Measurements from ENCODE around the gene APLNR.

APLNR gene

DNA sequence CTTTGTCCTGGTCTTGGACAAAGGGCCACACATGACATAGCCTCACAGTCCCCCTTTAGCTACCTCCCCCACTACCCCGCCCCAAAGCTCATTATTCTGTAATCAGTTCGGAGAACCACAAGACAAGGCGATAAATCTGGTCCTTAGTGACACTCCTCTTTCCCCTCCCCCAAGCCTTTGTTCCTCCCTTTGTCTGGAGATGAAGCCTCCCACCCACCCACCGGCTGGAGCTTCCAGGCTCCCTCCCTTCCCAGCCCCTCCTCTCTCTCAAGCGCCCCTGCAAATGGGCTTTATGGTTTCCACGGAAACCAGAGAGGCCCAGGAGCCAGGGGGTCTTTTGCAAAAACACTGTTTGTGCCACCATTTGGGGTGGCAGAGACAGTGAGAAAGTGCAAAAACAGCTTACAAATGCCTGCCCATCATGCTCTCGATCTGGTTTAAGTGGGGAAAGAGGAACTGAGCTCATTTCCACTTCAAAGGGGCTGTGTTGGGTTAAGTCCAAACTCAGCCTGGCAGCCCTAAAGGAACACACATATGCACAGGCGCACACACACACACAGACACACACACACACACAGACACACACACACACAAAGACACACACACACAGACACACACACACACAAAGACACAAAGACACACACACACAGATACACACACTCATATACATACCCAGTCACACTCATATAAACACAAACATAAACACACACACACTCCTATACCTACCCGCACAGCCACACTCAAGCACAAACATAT is 23.5 kb downstream of the APLNR start:
- DNase-seq (ENCODE audit: insufficient read length, low spot score): no peak
- TF ChIP-seq POLR2A (IDR thresholded peaks at IDR 0.05; ENCODE audit: low read depth, low read length) (no peak), SPI1 (IDR thresholded peaks at IDR 0.05; ENCODE audit: low read depth, low read length) (peak; percentile 77)
- FAIRE-seq: no peak

DNA sequence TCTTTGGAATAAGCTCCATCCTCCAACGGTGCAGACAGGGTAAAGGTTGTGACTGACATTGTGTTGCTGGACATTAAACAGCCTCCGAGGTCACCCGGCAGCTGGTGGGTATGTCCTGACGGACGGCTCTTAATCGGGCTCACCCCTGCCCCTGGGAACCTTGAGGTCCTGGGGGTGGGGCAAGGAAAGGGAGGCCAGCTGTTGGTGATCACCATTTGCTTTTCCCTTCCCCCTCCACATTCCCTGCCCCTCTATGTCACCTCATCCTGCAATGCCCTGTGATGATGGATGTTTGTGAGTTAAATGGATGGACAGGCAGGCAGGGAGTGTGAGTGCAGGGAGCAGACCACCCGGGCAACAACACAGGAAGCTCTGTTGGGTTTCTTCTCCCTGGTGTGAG is 26.3 kb downstream of the APLNR start:
- no peak for FAIRE-seq
- TF ChIP-seq TAF1 (IDR thresholded peaks at IDR 0.05; ENCODE audit: low read depth, low read length) (no peak), SPI1 (IDR thresholded peaks at IDR 0.05; ENCODE audit: low read depth, low read length) (no peak), POLR2AphosphoS5 (IDR thresholded peaks at IDR 0.05; ENCODE audit: low read depth, low read length) (no peak), POU2F2 (IDR thresholded peaks at IDR 0.05; ENCODE audit: low read depth, low read length) (no peak), POLR2A (IDR thresholded peaks at IDR 0.05; ENCODE audit: low read depth, low read length) (no peak), PAX5 (IDR thresholded peaks at IDR 0.05; ENCODE audit: insufficient read depth, low read length, severe bottlenecking) (no peak)
- DNase-seq (ENCODE audit: insufficient read length, low spot score): no peak

DNA sequence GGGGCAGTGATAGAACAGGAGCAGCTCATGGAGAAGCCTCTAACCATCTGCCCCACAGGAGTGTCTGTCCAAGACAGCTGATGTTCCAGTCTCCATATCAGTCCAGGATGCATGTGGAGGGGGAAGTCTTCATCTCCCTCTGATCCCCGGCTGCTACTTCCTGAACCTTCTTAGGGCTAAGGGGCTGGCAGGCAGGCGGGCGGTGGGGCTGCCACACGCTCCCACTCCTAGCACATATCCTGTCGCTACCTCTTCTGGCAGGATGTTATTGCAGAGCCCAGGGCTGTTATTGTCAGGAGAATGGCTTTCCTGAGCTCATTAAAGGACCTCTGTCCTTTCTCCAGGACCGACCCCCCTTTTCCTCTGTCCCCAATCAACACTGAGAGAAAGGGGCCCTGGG is 29.9 kb downstream of the APLNR start:
- TF ChIP-seq PAX5 (IDR thresholded peaks at IDR 0.05; ENCODE audit: insufficient read depth, low read length, severe bottlenecking) (no peak), TAF1 (IDR thresholded peaks at IDR 0.05; ENCODE audit: low read depth, low read length) (no peak), POLR2AphosphoS5 (IDR thresholded peaks at IDR 0.05; ENCODE audit: low read depth, low read length) (no peak), SPI1 (IDR thresholded peaks at IDR 0.05; ENCODE audit: low read depth, low read length) (no peak)
- DNase-seq (ENCODE audit: insufficient read length, low spot score): no peak
- FAIRE-seq: no peak

DNA sequence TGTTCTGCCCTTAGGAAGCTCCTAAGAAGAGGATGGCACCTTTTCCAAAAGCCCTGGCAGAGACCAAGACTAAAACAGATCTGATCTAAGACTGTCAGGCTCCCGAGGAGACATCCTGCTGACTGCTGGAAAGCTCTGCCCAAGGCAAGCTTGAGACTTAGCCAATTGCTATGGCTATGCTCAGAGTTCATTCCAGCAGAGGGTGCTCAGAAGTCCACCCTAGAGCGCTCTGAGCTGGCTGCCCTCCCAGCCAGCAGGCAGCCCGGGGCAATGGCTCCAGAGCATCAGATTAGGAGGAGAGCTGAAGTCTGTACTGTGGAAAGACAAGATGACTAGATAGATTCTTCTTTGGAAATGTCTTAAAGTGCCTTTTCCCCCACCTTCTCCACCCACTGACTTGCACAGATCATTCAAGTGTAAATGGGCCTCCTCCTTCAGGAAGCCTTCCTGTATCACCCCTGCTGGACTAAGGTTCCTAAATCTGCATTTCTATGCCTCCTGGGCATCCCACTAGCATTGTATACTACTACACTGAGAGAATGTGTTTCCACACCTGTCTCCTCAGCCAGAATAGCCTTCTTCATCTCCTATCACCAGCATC is 31.9 kb downstream of the APLNR start:
- no peak for DNase-seq (ENCODE audit: insufficient read length, low spot score)
- no peak for FAIRE-seq
- TF ChIP-seq POLR2AphosphoS5 (IDR thresholded peaks at IDR 0.05; ENCODE audit: low read depth, low read length): no peak

DNA sequence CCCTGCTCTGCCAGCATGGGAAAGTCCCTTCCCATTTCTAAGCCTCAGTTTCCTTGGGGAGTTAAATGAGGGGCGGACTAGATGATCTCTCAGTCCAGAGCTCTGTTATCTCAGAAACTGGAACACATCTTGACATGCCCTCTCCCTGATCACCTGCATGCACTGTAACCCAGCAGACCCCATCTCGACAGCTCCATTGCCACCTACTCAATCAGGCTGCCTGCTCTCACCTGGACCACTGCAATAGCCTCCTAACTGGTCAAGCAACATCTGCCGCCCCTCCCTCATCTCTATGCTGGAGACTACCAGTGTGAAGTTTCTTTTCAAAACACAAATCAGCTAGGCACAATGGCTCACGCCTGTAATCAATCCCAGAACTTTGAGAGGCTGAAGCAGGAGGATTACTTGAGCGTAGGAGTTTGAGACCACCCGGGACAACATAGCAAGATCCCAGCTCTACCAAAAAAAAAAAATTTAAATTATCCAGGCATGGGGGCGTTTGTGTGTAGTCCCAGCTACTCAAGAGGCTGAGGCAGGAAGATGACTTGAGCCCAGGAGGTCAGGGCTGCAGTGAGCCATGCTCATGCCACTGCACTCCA is 33.1 kb downstream of the APLNR start:
- DNase-seq (ENCODE audit: insufficient read length, low spot score) (no peak), FAIRE-seq (no peak)
- TF ChIP-seq POLR2A (IDR thresholded peaks at IDR 0.05; ENCODE audit: low read depth, low read length): no peak
- TF ChIP-seq SPI1 (IDR thresholded peaks at IDR 0.05; ENCODE audit: low read depth, low read length): no peak
- TF ChIP-seq POLR2AphosphoS5 (IDR thresholded peaks at IDR 0.05; ENCODE audit: low read depth, low read length): no peak
- TF ChIP-seq TAF1 (IDR thresholded peaks at IDR 0.05; ENCODE audit: low read depth, low read length): no peak
- no peak for TF ChIP-seq POU2F2 (IDR thresholded peaks at IDR 0.05; ENCODE audit: low read depth, low read length)
- no peak for TF ChIP-seq PAX5 (IDR thresholded peaks at IDR 0.05; ENCODE audit: insufficient read depth, low read length, severe bottlenecking)

DNA sequence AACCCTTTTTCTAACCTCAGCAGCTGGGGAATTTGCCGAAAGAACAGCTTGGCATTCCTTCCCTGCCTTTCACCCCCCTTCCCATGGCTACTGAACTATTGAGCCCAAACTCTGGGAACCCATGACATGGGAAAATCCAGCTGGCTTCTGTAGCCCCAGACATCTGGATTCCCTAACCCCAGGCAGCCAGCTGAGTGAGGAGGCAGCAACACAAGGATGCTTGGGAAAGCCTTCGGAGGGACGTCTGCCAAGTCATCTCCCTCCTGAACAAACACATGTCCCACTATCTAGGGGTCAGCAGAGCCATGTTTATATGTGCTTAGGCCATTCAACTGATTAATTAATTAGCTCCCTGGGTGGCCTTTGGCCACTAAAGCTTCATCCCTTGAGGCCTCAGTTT is 33.7 kb downstream of the APLNR start:
- FAIRE-seq (no peak), DNase-seq (ENCODE audit: insufficient read length, low spot score) (no peak)
- TF ChIP-seq POU2F2 (IDR thresholded peaks at IDR 0.05; ENCODE audit: low read depth, low read length) (no peak), POLR2AphosphoS5 (IDR thresholded peaks at IDR 0.05; ENCODE audit: low read depth, low read length) (no peak), TAF1 (IDR thresholded peaks at IDR 0.05; ENCODE audit: low read depth, low read length) (no peak), POLR2A (IDR thresholded peaks at IDR 0.05; ENCODE audit: low read depth, low read length) (no peak), PAX5 (IDR thresholded peaks at IDR 0.05; ENCODE audit: insufficient read depth, low read length, severe bottlenecking) (no peak), SPI1 (IDR thresholded peaks at IDR 0.05; ENCODE audit: low read depth, low read length) (no peak)

DNA sequence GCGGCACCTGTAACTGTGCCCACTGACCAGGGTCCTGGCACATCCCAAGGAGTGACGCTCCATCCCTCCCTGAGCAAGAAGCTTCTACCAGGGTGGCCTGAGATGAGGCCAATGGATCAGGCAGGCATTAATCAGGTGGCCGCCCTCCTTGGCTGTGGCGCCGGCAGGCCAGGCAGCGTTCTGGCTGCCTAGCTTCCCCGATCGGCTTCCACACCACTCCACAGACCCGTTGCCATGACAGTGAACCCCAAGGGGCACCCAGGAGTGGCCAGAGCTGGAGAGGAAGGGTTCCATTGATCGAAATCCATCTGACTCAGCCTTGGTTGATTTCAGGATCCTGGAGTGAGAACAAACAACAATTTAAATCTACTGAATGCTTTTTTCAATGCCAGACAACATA is 34.8 kb downstream of the APLNR start:
- DNase-seq (ENCODE audit: insufficient read length, low spot score) (no peak), FAIRE-seq (no peak)
- no peak for TF ChIP-seq TAF1 (IDR thresholded peaks at IDR 0.05; ENCODE audit: low read depth, low read length)
- no peak for TF ChIP-seq POLR2A (IDR thresholded peaks at IDR 0.05; ENCODE audit: low read depth, low read length)
- no peak for TF ChIP-seq SPI1 (IDR thresholded peaks at IDR 0.05; ENCODE audit: low read depth, low read length)
- no peak for TF ChIP-seq PAX5 (IDR thresholded peaks at IDR 0.05; ENCODE audit: insufficient read depth, low read length, severe bottlenecking)
- no peak for TF ChIP-seq POU2F2 (IDR thresholded peaks at IDR 0.05; ENCODE audit: low read depth, low read length)
- TF ChIP-seq POLR2AphosphoS5 (IDR thresholded peaks at IDR 0.05; ENCODE audit: low read depth, low read length): no peak

DNA sequence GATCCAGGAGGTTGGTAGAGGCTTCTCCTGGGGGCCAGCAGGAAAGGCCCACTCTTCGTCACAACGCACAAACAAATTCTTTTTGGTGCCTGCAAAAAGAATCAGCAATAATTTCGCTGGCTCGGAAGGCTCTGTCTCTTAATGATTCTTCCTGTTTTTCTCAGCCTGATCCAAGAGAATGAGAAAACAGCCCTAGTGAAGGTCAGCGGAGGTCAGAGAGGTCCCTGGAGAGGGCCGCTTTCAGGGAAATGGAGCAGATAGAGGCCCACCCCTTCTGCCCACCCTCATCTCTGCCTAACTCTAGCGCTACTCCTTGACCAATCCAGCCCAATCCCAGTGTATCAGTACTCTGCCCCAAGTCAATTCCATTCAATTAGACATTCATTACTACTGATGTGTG is 36.1 kb downstream of the APLNR start:
- DNase-seq (ENCODE audit: insufficient read length, low spot score) (no peak), FAIRE-seq (no peak)
- TF ChIP-seq POU2F2 (IDR thresholded peaks at IDR 0.05; ENCODE audit: low read depth, low read length) (no peak), TAF1 (IDR thresholded peaks at IDR 0.05; ENCODE audit: low read depth, low read length) (no peak), POLR2AphosphoS5 (IDR thresholded peaks at IDR 0.05; ENCODE audit: low read depth, low read length) (no peak), POLR2A (IDR thresholded peaks at IDR 0.05; ENCODE audit: low read depth, low read length) (no peak), PAX5 (IDR thresholded peaks at IDR 0.05; ENCODE audit: insufficient read depth, low read length, severe bottlenecking) (no peak), SPI1 (IDR thresholded peaks at IDR 0.05; ENCODE audit: low read depth, low read length) (no peak)

DNA sequence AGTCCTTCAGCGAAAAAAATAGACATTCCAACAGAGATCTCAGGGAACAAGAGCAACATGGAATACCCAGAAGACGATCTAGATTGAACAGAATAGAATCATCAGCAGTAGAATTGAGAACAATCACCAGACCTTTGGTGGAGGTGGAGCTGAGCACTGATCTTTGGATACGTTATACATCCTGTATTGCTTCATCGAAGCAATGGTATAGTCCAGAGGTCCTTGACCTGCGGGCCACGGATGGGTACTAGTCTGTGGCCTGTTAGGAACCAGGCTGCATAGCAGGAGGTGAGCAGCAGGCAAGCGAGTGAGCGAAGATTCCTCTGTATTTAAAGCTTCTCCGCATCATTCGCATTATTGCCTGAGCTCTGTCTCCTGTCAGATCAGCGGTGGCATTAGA is 37.7 kb downstream of the APLNR start:
- FAIRE-seq (no peak), DNase-seq (ENCODE audit: insufficient read length, low spot score) (no peak)
- no peak for TF ChIP-seq POU2F2 (IDR thresholded peaks at IDR 0.05; ENCODE audit: low read depth, low read length)
- no peak for TF ChIP-seq TAF1 (IDR thresholded peaks at IDR 0.05; ENCODE audit: low read depth, low read length)
- no peak for TF ChIP-seq POLR2A (IDR thresholded peaks at IDR 0.05; ENCODE audit: low read depth, low read length)
- no peak for TF ChIP-seq POLR2AphosphoS5 (IDR thresholded peaks at IDR 0.05; ENCODE audit: low read depth, low read length)
- TF ChIP-seq SPI1 (IDR thresholded peaks at IDR 0.05; ENCODE audit: low read depth, low read length): no peak
- TF ChIP-seq PAX5 (IDR thresholded peaks at IDR 0.05; ENCODE audit: insufficient read depth, low read length, severe bottlenecking): no peak

DNA sequence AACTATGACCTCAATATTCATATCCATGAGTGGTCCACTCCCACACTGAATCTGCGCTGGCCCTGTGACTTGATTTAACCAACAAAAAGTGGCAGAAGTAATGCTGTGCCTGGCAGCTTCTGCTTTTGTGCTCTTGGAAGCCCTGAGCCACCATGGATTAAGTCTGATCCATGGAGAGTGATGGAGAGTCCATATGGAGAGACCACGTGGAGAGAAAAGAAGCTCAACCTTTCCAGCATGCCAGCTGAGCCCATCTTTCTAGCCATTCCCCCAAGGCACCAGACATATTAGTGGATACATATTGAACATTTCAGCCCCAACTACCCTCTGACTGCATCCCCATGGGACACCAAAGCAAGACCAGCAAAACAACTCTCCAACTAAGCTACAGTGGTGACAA is 39.3 kb downstream of the APLNR start:
- FAIRE-seq (no peak), DNase-seq (ENCODE audit: insufficient read length, low spot score) (no peak)
- TF ChIP-seq TAF1 (IDR thresholded peaks at IDR 0.05; ENCODE audit: low read depth, low read length) (no peak), POLR2AphosphoS5 (IDR thresholded peaks at IDR 0.05; ENCODE audit: low read depth, low read length) (no peak), SPI1 (IDR thresholded peaks at IDR 0.05; ENCODE audit: low read depth, low read length) (no peak), PAX5 (IDR thresholded peaks at IDR 0.05; ENCODE audit: insufficient read depth, low read length, severe bottlenecking) (no peak), POU2F2 (IDR thresholded peaks at IDR 0.05; ENCODE audit: low read depth, low read length) (no peak), POLR2A (IDR thresholded peaks at IDR 0.05; ENCODE audit: low read depth, low read length) (no peak)

Measured in GM12891 (cell line).